IPS-NIHi7 (cell line): ENCODE data around the gene TGFBR3L.

Experiments used
- DNase-seq: peaks from one replicate; pipeline ENCODE4 v3.0.0; 2012; ENCODE audit warnings: mixed read lengths; ENCODE audit errors: extremely low spot score

TGFBR3L gene

GRCh38 chr19:7904074-7905020 lies 10.3 kb upstream of the TGFBR3L start:
- no peak for DNase-seq

- DNase-seq: no peak
These were observed 9.4 kb upstream of the TGFBR3L start for GRCh38 chr19:7905268-7905667.

- DNase-seq: no peak
These were observed 8.8 kb upstream of the TGFBR3L start for GRCh38 chr19:7905859-7906258.

- DNase-seq: no peak
These were observed 7.5 kb upstream of the TGFBR3L start for GRCh38 chr19:7907122-7907521.

- DNase-seq: no peak
These were observed 7.1 kb upstream of the TGFBR3L start for GRCh38 chr19:7907544-7907943.

GRCh38 chr19:7908078-7908699 lies 6.4 kb upstream of the TGFBR3L start:
- DNase-seq: no peak

- DNase-seq: no peak
These were observed 5.7 kb upstream of the TGFBR3L start for GRCh38 chr19:7908742-7909461.

GRCh38 chr19:7909471-7910067 lies 5.1 kb upstream of the TGFBR3L start:
- no peak for DNase-seq

GRCh38 chr19:7910321-7911161 lies 4.1 kb upstream of the TGFBR3L start:
- DNase-seq: no peak

GRCh38 chr19:7911508-7912143 lies 3.0 kb upstream of the TGFBR3L start:
- DNase-seq: no peak

GRCh38 chr19:7912144-7912696 lies 2.4 kb upstream of the TGFBR3L start:
- DNase-seq: no peak

- no peak for DNase-seq
These were observed 1.7 kb upstream of the TGFBR3L start for GRCh38 chr19:7912697-7913564.

- no peak for DNase-seq
These were observed 978 bp upstream of the TGFBR3L start for GRCh38 chr19:7913652-7914051.

- DNase-seq: no peak
These were observed 531 bp upstream of the TGFBR3L start for GRCh38 chr19:7914099-7914498.

- no peak for DNase-seq
These were observed 846 bp downstream of the TGFBR3L start for GRCh38 chr19:7915250-7916102.

GRCh38 chr19:7916103-7916954 lies 1.7 kb downstream of the TGFBR3L start:
- peak; percentile 40 for DNase-seq

- DNase-seq: no peak
These were observed 2.3 kb downstream of the TGFBR3L start for GRCh38 chr19:7916955-7917266.
